Endothelial cell of umbilical vein (primary cell): ENCODE measurements around the gene FAM184B.

ENCODE experiments used
- EZH2 ChIP-seq: IDR thresholded peaks from 2 replicates; pipeline ENCODE4 v1.6.1; 2012; ENCODE audit warnings: borderline replicate concordance, low read depth, mild to moderate bottlenecking, moderate library complexity, low read length, inconsistent platforms; ENCODE audit not compliant: severe bottlenecking
- FOS ChIP-seq: IDR thresholded peaks from 2 replicates; pipeline ENCODE4 v1.6.1; 2011; ENCODE audit warnings: mild to moderate bottlenecking, low read length, moderate library complexity, borderline replicate concordance; ENCODE audit not compliant: insufficient read depth
- GATA2 ChIP-seq: IDR thresholded peaks from 2 replicates; pipeline ENCODE4 v1.7.0; 2011; ENCODE audit warnings: low read depth, mild to moderate bottlenecking, moderate library complexity, mixed read lengths, low read length; ENCODE audit not compliant: insufficient read length, insufficient read depth
- JUN ChIP-seq: IDR thresholded peaks from 2 replicates; pipeline ENCODE4 v1.6.1; 2011; ENCODE audit warnings: borderline replicate concordance, low read depth; ENCODE audit not compliant: insufficient read length, insufficient read depth
- MAX ChIP-seq: IDR thresholded peaks from 2 replicates; pipeline ENCODE4 v1.6.1; 2011; ENCODE audit not compliant: insufficient read depth, insufficient read length
- MYC ChIP-seq: IDR thresholded peaks from one replicate; pipeline ENCODE4 v1.6.1; 2011; ENCODE audit warnings: mild to moderate bottlenecking, low read depth, low read length
- POLR2A ChIP-seq: IDR thresholded peaks from 2 replicates; pipeline ENCODE4 v1.6.1; 2012; ENCODE audit warnings: low read depth, mild to moderate bottlenecking, control low read depth, low read length
- POLR2AphosphoS5 ChIP-seq: IDR thresholded peaks from 2 replicates; pipeline ENCODE4 v1.6.1; 2012; ENCODE audit warnings: low read depth, mild to moderate bottlenecking, control low read depth, low read length, moderate library complexity; ENCODE audit not compliant: insufficient read depth
- TF ChIP-seq, protein P1 (sequence below), 2 donors: IDR thresholded peaks; 1 replicate in 1 of 2; 2 replicates in 1 of 2; pipeline ENCODE4 v1.5.1; 2011; ENCODE audit warnings: low read length in 2 of 2, mild to moderate bottlenecking in 2 of 2, moderate library complexity in 2 of 2, control low read depth in 1 of 2, inconsistent platforms in 1 of 2, low read depth in 1 of 2; ENCODE audit not compliant: insufficient read depth in 1 of 2; ENCODE audit errors: extremely low read depth in 1 of 2

DNA sequence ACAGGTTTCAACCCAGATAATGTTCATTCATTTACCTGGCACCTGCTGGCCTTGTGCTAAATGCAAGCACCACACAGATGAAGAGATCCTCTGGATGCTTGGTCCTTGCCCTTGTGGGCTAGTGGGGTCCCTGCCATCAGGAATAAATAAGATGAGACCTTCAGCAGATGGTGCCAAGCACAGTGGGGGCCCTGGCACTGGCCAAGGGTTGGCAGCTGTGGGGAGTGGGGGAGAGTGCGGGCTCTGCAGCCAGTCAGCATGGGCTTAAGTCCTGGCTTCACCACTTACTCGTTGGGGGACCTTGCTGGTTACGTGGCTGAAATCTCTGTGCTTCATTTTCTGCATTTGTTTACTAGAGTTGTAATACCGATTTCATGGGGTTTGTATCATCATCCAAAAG, 197.5 kb downstream of the FAM184B start:
- TF ChIP-seq, protein P1, sequence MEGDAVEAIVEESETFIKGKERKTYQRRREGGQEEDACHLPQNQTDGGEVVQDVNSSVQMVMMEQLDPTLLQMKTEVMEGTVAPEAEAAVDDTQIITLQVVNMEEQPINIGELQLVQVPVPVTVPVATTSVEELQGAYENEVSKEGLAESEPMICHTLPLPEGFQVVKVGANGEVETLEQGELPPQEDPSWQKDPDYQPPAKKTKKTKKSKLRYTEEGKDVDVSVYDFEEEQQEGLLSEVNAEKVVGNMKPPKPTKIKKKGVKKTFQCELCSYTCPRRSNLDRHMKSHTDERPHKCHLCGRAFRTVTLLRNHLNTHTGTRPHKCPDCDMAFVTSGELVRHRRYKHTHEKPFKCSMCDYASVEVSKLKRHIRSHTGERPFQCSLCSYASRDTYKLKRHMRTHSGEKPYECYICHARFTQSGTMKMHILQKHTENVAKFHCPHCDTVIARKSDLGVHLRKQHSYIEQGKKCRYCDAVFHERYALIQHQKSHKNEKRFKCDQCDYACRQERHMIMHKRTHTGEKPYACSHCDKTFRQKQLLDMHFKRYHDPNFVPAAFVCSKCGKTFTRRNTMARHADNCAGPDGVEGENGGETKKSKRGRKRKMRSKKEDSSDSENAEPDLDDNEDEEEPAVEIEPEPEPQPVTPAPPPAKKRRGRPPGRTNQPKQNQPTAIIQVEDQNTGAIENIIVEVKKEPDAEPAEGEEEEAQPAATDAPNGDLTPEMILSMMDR (IDR thresholded peaks at IDR 0.05; ENCODE audit: extremely low read depth in 1 of 2, insufficient read depth in 1 of 2, low read depth in 1 of 2, low read length in 2 of 2), result no peak
- TF ChIP-seq POLR2A (no peak), POLR2AphosphoS5 (no peak), MAX (no peak), EZH2 (no peak), MYC (no peak), JUN (no peak), FOS (no peak), GATA2 (no peak)
